Hepatocyte (in vitro differentiated cells): Measurements from ENCODE around the gene PCDH8. TPM values are rescaled to one million over a fixed set of nuclear protein-coding genes. Genes with fewer than 3 reads are reported as not detected.

Source experiments
- DNase-seq: peaks from one replicate; pipeline ENCODE4 v3.0.0-alpha.2; 2016; ENCODE audit warnings: low spot score
- H2AFZ ChIP-seq: fragments of 200-600 bp; sonication (generic); 2 replicates; pipeline ENCODE4 v1.6.0; 2016; ENCODE audit warnings: antibody characterized with exemption, mild to moderate bottlenecking
- H3K27ac ChIP-seq: fragments of 200-600 bp; sonication (generic); 2 replicates; pipeline ENCODE4 v1.5.1; 2016; ENCODE audit warnings: mild to moderate bottlenecking
- H3K27me3 ChIP-seq: fragments of 200-600 bp; sonication (generic); 2 replicates; pipeline ENCODE4 v1.6.1; 2016
- H3K36me3 ChIP-seq: fragments of 200-600 bp; sonication (generic); replicated peaks from 2 replicates; pipeline ENCODE4 v1.5.1; 2016; ENCODE audit warnings: low read depth; ENCODE audit not compliant: insufficient read depth
- H3K4me1 ChIP-seq: fragments of 200-600 bp; sonication (generic); 2 replicates; pipeline ENCODE4 v1.5.1; 2016; ENCODE audit warnings: mild to moderate bottlenecking, moderate library complexity; ENCODE audit not compliant: insufficient read depth
- H3K4me2 ChIP-seq: fragments of 200-600 bp; sonication (generic); 2 replicates; pipeline ENCODE4 v1.6.0; 2016
- H3K4me3 ChIP-seq: fragments of 200-600 bp; sonication (generic); 2 replicates; pipeline ENCODE4 v1.5.1; 2016; ENCODE audit warnings: mild to moderate bottlenecking
- H3K79me2 ChIP-seq: fragments of 200-600 bp; sonication (generic); 2 replicates; pipeline ENCODE4 v1.6.0; 2017; ENCODE audit warnings: mild to moderate bottlenecking
- H3K9me2 ChIP-seq: fragments of 200-600 bp; sonication (generic); replicated peaks from 2 replicates; pipeline ENCODE4 v1.6.0; 2017; ENCODE audit warnings: mild to moderate bottlenecking; ENCODE audit not compliant: insufficient read depth
- H3K9me3 ChIP-seq: fragments of 200-600 bp; sonication (generic); 2 replicates; pipeline ENCODE4 v1.5.1; 2016; ENCODE audit warnings: low read depth, mild to moderate bottlenecking
- H4K20me1 ChIP-seq: fragments of 200-600 bp; sonication (generic); 2 replicates; pipeline ENCODE4 v1.6.0; 2016; ENCODE audit warnings: mild to moderate bottlenecking; ENCODE audit not compliant: insufficient read depth, poor library complexity, severe bottlenecking
- EZH2 ChIP-seq: fragments of 200-600 bp; sonication (generic); IDR thresholded peaks from 2 replicates; pipeline ENCODE4 v1.6.1; 2016; ENCODE audit warnings: antibody characterized with exemption, mild to moderate bottlenecking, borderline replicate concordance
- EZH2phosphoT487 ChIP-seq: fragments of 200-600 bp; sonication (generic); IDR thresholded peaks from one replicate; pipeline ENCODE4 v1.6.1; 2018; ENCODE audit warnings: antibody characterized with exemption, mild to moderate bottlenecking, low read depth, moderate library complexity; ENCODE audit not compliant: unreplicated experiment, severe bottlenecking
- WGBS: methylation state at CpG from one replicate; pipeline ENCODE4 v1.1.6; 2016; ENCODE audit warnings: low lambda C conversion rate; ENCODE audit errors: missing lambda C conversion rate; 5-methylcytosine and 5-hydroxymethylcytosine counted together
- polyA plus RNA-seq: library from polyadenylated mRNA; unstranded; fragments of >200 nt; fragmentation: Nextera tagmentation; extraction: Ambion mirVana; gene quantifications from 2 replicates; pipeline ENCODE4 v1.2.1, GENCODE V29; 2016
- total RNA-seq: library from RNA; depleted of rRNA; stranded (reverse); fragments of >200 nt; gene quantifications from 2 replicates; pipeline ENCODE4 v1.2.3, GENCODE V29; 2014
- TF ChIP-seq, protein P1 (sequence below): fragments of 200-600 bp; sonication (generic); IDR thresholded peaks from 2 replicates; pipeline ENCODE4 v1.5.1; 2016; ENCODE audit warnings: antibody characterized with exemption, mild to moderate bottlenecking; ENCODE audit not compliant: poor library complexity

The PCDH8 gene
- total and polyA plus RNA-seq, 2 experiments from 2014 or later: 0.19 to 0.37 TPM

DNA sequence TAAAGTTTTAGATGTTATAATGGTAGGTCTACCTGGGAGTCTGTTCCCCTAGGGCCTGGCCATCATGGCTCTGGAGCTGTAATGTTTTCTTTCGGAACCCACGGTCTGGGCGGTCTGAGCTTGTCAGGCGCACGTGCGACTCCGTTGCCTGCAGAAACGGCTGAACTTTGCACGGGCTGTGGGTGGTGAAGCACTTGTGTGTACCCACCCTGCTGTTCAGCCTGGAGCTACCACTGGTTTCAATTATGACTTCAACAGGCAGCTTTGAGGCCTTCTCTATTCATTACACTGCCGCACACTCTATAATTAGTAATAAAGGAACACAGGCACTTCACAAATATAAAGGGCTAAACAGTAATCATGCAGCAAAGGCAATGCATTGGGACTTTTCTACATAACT, 6.0 kb downstream of the PCDH8 start:
- WGBS: 68% methylated on average over 10 of the region's 10 CpGs
- Histone ChIP-seq H3K27me3 (peaks cover 75% of the 10 kb centered on the region), H3K27ac (no peak overlapping the region), H3K9me3 (no peaks in the 10 kb centered on the region), H3K79me2 (no peaks in the 10 kb centered on the region), H2AFZ (no peak overlapping the region), H3K4me2 (no peak overlapping the region), H3K4me3 (no peak overlapping the region), H3K36me3 (no peaks in the 10 kb centered on the region), H3K9me2 (no peaks in the 10 kb centered on the region), H3K4me1 (peaks cover 7% of the 10 kb centered on the region), H4K20me1 (no peaks in the 10 kb centered on the region)
- no peak for TF ChIP-seq EZH2phosphoT487
- TF ChIP-seq, protein P1, sequence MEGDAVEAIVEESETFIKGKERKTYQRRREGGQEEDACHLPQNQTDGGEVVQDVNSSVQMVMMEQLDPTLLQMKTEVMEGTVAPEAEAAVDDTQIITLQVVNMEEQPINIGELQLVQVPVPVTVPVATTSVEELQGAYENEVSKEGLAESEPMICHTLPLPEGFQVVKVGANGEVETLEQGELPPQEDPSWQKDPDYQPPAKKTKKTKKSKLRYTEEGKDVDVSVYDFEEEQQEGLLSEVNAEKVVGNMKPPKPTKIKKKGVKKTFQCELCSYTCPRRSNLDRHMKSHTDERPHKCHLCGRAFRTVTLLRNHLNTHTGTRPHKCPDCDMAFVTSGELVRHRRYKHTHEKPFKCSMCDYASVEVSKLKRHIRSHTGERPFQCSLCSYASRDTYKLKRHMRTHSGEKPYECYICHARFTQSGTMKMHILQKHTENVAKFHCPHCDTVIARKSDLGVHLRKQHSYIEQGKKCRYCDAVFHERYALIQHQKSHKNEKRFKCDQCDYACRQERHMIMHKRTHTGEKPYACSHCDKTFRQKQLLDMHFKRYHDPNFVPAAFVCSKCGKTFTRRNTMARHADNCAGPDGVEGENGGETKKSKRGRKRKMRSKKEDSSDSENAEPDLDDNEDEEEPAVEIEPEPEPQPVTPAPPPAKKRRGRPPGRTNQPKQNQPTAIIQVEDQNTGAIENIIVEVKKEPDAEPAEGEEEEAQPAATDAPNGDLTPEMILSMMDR: no peak
- no peak for TF ChIP-seq EZH2
- no peak for DNase-seq

DNA sequence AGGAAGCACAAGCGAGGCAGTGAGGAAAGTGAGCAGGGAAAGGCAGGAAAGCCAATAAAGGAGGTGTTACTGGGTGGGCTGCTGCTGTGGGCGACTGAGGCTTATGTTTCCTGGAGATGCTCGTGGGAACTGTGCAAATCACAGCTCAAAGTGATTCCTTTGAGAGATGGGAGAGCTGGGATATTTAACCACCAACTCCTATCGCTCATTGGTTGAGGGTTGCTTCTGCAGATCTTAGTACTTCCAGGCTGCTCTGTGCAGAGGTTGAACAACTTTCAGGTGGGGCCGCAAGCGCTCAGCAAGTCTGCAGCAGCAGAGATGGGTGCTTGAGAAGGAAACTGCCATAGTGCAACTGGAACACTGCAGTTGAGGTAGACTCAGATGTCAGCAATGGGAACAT, 8.4 kb downstream of the PCDH8 start:
- Histone ChIP-seq H3K9me3 (no peaks in the 10 kb centered on the region), H3K4me1 (no peaks in the 10 kb centered on the region), H3K79me2 (no peaks in the 10 kb centered on the region), H3K27me3 (peaks cover 53% of the 10 kb centered on the region), H3K27ac (no peak overlapping the region), H3K9me2 (no peaks in the 10 kb centered on the region), H3K4me3 (no peak overlapping the region), H3K4me2 (no peak overlapping the region), H3K36me3 (no peaks in the 10 kb centered on the region), H4K20me1 (no peaks in the 10 kb centered on the region), H2AFZ (no peak overlapping the region)
- WGBS: 89% methylated on average over 6 of the region's 6 CpGs
- DNase-seq: no peak
- TF ChIP-seq EZH2phosphoT487 (no peak), EZH2 (no peak)
- TF ChIP-seq, protein P1: no peak

DNA sequence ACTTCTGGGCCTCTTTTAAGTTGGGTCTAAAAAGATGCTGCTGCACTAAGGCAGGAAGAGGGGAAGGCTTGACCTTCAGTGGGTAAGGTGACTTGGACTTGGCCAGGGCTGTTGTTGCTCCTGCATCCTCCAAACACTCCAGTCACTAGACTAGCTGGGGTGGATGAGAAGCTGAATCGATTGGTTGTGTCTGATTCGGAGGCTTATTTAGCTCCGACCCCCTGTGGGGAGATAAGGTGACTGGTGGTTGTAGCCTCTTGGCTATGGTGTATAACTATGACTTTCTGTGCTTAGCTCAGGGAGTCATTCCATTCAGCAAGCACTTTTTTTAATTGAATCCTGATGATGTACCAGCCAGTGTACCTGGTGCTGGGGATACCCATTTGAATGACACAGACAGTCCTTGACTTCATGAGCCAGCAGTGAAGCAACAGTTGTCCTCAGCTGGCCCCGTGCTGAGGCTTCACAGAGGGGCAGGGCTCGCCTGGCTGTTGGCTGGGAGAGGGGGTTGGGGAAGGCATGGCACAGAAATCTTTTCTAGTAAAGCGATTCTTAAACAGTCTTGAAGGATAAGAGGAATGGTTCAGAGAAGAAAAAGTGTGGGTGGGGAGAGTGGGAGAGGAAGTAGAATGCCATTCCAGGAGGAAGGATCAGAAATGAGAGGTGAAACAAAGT, 9.9 kb downstream of the PCDH8 start:
- TF ChIP-seq EZH2phosphoT487 (no peak), EZH2 (no peak)
- TF ChIP-seq, protein P1: no peak
- no peak overlapping the region for H3K4me2 ChIP-seq
- DNase-seq: no peak
- no peak overlapping the region for H3K4me3 ChIP-seq
- H3K27ac ChIP-seq: no peak overlapping the region
- no peak overlapping the region for H2AFZ ChIP-seq
- H3K4me1 ChIP-seq: no peaks in the 10 kb centered on the region
- H3K27me3 ChIP-seq: peaks cover 40% of the 10 kb centered on the region
- 43% methylated on average over 6 of the region's 6 CpGs for WGBS
- no peaks in the 10 kb centered on the region for H4K20me1 ChIP-seq
- H3K36me3 ChIP-seq: no peaks in the 10 kb centered on the region
- H3K9me2 ChIP-seq: no peaks in the 10 kb centered on the region
- no peaks in the 10 kb centered on the region for H3K79me2 ChIP-seq
- H3K9me3 ChIP-seq: no peaks in the 10 kb centered on the region

DNA sequence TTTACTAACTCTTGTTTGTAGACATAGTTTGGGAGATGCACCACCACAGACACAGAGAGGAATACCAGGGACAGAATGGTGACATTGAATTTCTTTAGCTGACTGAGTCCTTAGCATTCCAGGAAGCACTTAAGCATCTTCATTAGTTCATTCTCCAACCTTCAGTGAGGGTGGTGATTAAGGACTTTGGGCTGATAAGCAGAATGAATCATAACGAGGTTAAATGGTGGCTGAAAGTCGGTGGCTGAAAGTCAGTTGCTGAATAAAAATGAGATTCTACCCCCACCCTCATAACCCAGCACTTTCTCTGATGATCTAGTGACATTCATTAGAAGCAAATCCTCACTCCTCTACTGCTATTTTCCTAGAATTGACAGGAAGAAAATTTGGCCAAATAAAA, 10.6 kb downstream of the PCDH8 start:
- Histone ChIP-seq H3K4me2 (no peak overlapping the region), H3K79me2 (no peaks in the 10 kb centered on the region), H2AFZ (no peak overlapping the region), H3K9me3 (no peaks in the 10 kb centered on the region), H4K20me1 (no peaks in the 10 kb centered on the region), H3K4me1 (no peaks in the 10 kb centered on the region), H3K27ac (no peak overlapping the region), H3K27me3 (peaks cover 34% of the 10 kb centered on the region), H3K9me2 (no peaks in the 10 kb centered on the region), H3K4me3 (no peak overlapping the region), H3K36me3 (no peaks in the 10 kb centered on the region)
- WGBS: 7% methylated on average over 2 of the region's 2 CpGs
- DNase-seq: no peak
- no peak for TF ChIP-seq EZH2phosphoT487
- TF ChIP-seq EZH2: no peak
- TF ChIP-seq, protein P1: no peak
